Hepatocyte (in vitro differentiated cells): ENCODE results near the gene GLCCI1.

Source experiments
- EZH2 ChIP-seq: fragments of 200-600 bp; sonication (generic); IDR thresholded peaks from 2 replicates; pipeline ENCODE4 v1.6.1; 2016; ENCODE audit warnings: antibody characterized with exemption, mild to moderate bottlenecking, borderline replicate concordance
- TF ChIP-seq, protein P1 (sequence below): fragments of 200-600 bp; sonication (generic); IDR thresholded peaks from 2 replicates; pipeline ENCODE4 v1.5.1; 2016; ENCODE audit warnings: antibody characterized with exemption, mild to moderate bottlenecking; ENCODE audit not compliant: poor library complexity

DNA sequence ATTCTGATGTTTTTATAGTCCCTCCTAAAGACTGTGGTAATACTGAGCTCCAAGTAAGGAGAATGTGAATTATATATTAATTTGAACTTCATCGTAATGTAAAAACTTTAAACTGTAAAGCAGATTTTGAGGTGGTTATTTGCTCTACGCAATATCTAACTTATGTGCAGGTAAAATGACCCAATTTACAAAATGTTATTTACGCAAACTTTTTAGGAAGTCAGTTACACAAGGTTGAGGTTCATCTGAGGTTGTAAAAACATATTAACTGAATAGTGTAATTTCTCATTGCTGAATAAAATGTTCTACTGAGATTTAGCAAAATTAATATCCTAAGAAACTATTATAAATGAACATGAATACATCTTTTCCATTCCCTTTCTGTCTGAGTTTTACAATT lies 15.8 kb downstream of the GLCCI1 start:
- TF ChIP-seq, protein P1, sequence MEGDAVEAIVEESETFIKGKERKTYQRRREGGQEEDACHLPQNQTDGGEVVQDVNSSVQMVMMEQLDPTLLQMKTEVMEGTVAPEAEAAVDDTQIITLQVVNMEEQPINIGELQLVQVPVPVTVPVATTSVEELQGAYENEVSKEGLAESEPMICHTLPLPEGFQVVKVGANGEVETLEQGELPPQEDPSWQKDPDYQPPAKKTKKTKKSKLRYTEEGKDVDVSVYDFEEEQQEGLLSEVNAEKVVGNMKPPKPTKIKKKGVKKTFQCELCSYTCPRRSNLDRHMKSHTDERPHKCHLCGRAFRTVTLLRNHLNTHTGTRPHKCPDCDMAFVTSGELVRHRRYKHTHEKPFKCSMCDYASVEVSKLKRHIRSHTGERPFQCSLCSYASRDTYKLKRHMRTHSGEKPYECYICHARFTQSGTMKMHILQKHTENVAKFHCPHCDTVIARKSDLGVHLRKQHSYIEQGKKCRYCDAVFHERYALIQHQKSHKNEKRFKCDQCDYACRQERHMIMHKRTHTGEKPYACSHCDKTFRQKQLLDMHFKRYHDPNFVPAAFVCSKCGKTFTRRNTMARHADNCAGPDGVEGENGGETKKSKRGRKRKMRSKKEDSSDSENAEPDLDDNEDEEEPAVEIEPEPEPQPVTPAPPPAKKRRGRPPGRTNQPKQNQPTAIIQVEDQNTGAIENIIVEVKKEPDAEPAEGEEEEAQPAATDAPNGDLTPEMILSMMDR, result no peak
- TF ChIP-seq EZH2, result no peak
